HG03175 (cell line): ENCODE data around the gene LIPE.

Experiments used
- ATAC-seq: cut with Tn5 transposase; IDR thresholded peaks from one replicate; pipeline ENCODE4 v1.9.1; 2021; ENCODE audit warnings: mild to moderate bottlenecking, moderate library complexity; ENCODE audit not compliant: unreplicated experiment

LIPE gene

GRCh38 chr19:42420055-42420544 is 7.1 kb downstream of the LIPE start:
- ATAC-seq = no peak

GRCh38 chr19:42419309-42419708 is 7.9 kb downstream of the LIPE start:
- ATAC-seq = no peak

GRCh38 chr19:42412661-42413076 is 14.5 kb downstream of the LIPE start:
- no peak for ATAC-seq

GRCh38 chr19:42412227-42412626 is 15.0 kb downstream of the LIPE start:
- no peak for ATAC-seq

- ATAC-seq = no peak
These were observed 15.5 kb downstream of the LIPE start for GRCh38 chr19:42411581-42412178.

GRCh38 chr19:42410371-42410770 is 16.8 kb downstream of the LIPE start:
- ATAC-seq = no peak

- ATAC-seq = no peak
These were observed 17.7 kb downstream of the LIPE start for GRCh38 chr19:42409477-42409876.

- no peak for ATAC-seq
These were observed 19.4 kb downstream of the LIPE start for GRCh38 chr19:42407816-42408175.

GRCh38 chr19:42407085-42407815 is 19.9 kb downstream of the LIPE start:
- ATAC-seq = no peak

GRCh38 chr19:42406111-42406510 is 21.1 kb downstream of the LIPE start:
- ATAC-seq = no peak

GRCh38 chr19:42403586-42403985 is 23.6 kb downstream of the LIPE start:
- ATAC-seq = no peak

GRCh38 chr19:42402376-42403116 is 24.6 kb downstream of the LIPE start:
- ATAC-seq = no peak

GRCh38 chr19:42401365-42402303 is 25.6 kb downstream of the LIPE start:
- ATAC-seq = no peak

- no peak for ATAC-seq
These were observed 26.8 kb downstream of the LIPE start for GRCh38 chr19:42400404-42400803.

- no peak for ATAC-seq
These were observed 29.7 kb downstream of the LIPE start for GRCh38 chr19:42397263-42398166.

- ATAC-seq = peak; percentile 97
These were observed 30.6 kb downstream of the LIPE start for GRCh38 chr19:42396381-42397262.

GRCh38 chr19:42394751-42395150 is 32.4 kb downstream of the LIPE start:
- no peak for ATAC-seq

GRCh38 chr19:42392165-42392564 is 35.0 kb downstream of the LIPE start:
- ATAC-seq = no peak

- no peak for ATAC-seq
These were observed 37.3 kb downstream of the LIPE start, which contains the start of gene CNFN for GRCh38 chr19:42389899-42390298. TSS of gene CNFN (minus strand) at chr19:42390297. CDS start at chr19:42389037, 1,260 bp downstream.
